ENCODE data around the gene SYCP2.

The SYCP2 gene

DNA sequence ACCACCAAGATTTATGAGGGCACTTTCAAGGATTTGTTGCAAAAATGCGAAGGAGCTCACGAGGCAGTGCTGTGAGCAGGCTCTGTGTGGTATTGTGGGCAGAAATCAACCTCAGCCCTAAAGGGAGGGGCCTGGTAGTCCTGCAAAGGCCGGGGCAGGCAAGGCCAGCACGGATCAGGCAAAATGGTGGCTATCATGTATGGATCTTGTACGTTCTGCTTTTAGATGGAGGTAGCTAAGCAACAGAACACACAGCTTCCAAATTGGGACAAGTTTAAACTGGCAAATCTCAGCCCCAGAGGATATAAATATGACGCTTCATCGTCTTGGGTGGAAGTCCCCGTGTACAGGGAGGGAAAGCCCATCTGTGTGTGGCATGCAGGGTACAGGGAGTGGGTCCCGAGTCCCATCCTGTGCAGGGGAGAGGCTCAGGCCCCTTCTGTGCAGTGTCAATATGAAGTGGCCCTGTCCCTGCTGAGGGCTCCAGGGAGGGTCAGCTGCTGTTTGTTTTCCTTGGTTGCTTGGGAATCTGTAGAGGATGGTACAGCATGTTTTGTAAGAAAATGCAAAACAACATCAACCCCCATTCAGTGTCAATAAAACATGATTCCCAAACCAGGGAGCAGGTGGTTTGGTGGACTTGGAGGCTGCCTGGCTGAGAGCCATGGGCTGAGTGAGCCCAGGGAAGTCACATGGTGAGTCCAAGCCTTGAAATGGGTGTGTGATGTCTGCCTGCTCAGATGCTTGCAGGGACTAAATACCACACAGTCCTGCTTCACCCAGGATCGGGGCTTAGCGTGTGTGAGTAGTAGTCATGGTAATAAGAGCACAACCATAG, 113.0 kb downstream of the SYCP2 start:
- DNase-seq, result no peak

DNA sequence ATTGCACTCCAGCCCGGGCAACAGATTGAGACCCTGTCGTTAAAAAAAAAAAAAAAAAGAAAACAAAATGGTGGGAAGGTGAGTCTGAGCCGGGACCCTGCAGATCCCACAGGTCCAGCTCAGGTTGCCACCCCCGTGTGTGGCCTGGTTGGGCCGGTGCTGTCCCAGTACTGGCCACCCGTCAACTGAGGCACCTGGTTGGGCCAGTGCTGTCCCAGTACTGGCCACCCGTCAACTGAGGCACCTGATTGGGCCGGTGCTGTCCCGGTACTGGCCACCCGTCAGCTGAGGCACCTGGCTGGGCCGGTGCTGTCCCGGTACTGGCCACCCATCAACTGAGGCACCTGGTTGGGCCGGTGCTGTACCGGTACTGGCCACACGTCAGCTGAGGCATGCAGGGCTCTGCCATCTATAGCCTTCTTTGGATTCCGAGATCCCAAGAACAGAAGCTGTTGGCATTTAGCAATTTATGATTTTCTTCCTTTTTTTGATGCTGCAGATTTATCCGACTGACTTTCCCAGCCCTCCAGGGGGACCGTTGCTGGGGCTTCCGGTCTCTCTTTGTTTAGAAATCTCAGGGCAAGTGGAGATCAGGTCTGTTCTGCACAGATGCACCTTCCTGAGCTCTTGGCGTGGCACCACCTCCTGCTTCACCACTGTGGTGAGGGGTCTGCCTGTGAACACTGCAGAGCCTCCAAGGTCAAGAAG, 113.8 kb downstream of the SYCP2 start:
- DNase-seq, result no peak

DNA sequence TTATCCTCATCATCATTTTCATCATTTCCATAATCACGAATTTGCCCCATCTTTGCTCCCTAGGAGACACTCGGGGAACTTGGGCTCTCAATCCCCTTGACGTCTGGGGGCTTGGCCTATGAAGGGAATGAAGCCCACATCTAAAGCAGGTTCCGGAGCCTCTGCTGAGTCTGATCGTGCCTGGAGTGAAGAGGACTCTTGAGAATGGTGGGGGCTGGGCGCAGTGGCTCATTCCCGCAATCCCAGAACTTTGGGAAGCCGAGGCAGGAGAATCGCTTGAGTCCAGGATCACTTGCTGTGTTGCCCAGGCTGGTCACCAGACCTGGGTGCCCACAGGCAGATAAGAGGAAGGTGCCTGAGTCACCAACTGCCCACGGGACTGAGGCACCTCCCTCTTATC, 114.5 kb downstream of the SYCP2 start:
- DNase-seq, result no peak

DNA sequence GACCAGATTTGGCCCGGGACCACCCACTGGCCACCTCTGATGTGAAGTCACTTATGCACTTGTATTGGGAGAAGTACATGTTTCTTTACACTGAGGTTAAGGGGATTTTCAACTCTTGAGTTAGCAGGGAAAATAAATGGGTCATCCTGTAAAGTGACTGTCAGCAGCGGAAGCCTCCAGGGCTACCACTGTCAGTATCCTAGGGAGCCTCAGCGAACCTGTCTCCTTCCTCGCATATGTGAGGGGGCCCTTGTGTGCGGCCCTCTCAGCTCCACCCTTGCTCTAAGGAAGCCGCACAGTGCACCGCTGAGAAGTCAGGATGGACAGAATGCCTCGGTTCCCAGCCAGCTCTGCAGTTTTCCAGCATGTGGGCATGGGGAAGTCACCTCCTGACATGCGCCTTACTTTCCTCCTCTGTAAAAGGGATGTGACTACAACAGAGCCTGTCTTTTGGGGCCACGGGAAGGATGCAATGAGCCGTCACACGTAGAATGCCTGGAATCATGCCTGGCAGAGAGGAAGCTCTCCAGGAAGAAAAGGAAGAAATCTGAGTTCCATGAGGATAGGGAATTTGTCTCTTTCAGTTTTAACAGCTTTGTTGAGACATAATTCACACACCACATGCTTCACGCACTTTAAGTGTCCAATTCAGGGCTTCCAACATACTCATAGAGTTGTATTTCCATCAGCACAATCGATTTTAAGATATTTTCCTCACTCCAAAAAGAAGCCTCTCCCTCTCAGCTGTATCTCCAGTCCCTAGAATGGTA, 115.4 kb downstream of the SYCP2 start:
- no peak for DNase-seq

DNA sequence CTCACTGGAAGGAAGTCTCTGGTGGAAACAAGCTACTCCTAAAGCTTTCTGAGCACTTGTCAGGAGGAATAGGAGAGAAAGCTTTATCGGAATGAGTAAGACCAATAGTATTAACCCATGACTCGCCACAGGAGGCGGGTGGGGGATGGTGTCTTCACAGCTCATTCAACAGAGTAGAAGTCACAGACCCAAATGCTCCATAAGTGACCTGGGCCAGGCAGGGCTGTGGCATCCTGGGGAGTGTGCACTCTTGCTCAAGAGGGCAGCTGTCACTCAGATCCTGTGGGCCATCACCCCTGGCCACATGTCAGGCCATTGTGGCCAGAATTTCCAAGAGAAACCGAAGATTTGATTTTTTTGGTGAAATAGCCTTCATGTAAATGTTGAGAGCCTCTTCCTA, 116.0 kb downstream of the SYCP2 start:
- no peak for DNase-seq

DNA sequence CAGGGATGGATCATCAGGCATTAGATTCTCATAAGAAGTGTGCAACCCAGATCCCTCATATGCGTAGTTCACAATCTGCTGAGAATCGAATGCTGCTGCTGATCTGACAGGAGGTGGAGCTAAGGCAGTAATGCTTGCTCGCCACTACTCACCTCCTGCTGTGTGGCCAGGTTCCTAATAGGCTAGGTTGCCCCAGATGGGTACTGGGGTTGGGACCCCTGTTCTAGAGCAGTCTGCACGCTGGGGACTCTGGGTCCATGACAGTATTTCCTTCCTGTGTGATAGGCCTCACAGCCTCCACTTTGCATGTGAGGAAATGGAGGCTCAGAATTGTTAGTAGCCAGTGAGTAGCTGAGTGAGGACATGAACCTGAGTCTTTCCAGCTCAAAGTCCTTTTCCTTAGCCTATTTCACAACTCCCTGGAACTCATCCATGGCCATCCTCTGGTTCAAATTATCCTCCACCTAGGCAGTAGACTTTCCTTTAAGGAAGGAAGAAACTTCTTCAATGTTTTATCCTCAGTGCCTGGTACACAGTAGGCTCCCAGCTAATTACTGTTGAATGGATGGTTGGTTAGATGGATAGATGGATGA, 117.2 kb downstream of the SYCP2 start:
- DNase-seq, result no peak

DNA sequence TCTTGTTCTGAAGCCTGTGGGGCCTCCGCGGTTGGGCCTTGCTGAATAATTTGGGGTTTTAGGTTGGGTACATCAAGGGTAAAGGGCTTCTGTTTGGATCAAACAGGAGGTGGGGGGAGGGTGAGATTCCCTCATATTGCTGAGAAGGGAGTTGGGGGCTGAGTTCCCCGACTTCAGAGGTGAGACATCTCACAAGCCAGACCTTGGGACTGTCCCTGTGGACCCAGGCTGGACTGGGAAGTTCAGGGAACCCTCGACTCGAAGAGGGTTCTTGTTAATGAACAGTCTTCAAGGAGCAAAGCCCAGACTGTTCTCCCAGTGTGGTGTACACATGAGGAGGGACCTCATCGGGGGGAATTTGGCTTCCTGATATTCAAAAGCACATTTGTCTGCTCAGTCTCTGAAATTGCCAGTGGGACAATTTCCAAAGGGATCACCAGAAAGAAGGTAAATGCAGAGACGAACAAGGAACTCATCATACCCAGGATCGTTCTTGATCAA, 118.5 kb downstream of the SYCP2 start:
- no peak for DNase-seq

DNA sequence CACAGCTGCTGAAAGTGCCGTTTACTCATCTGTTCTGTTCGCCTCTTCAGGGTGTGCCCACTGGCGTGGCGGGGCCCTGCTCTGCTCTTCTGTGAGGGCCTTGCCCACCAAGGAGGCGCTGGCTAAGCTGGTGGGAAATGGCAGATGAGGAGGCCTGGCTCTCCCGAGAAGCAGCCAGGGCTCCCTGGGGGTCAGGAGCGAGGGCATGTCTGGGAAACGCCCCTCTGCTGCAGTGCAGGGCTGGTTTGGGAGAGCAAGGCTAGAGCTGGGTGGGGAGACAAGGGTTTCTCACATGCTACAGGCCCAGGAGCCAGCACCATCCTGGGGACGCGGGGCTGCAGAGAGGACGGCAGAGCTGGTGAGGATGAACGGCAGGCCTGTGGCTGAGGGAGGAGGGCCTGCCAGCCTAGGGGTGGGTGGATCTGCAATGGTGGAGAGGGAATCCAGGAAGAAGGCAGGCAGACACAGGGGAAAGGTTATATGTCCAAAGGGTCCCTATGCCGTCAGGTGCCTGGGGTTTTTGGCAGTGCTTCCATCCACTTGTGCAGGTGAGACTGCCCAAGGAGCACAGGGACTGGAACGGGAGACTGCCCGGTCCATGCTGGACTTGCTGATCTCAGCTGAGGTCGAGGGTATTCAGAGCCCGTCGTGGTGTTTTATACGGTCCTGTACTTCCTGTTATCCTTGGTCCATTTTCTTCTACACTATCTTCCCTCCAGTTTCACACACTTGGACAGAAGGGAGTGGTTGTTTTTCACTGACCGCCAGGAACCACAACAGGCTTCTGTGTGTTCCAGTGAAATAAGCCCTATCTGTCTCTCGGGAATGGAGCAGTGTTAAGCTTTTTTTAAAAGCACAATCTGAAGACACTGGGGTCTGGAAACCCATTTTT, 119.2 kb downstream of the SYCP2 start:
- no peak for DNase-seq
